ENCODE results near the gene KRTAP27-1. TPM values are rescaled to one million over a fixed set of nuclear protein-coding genes. Genes with fewer than 3 reads are reported as not detected.

KRTAP27-1 gene
- total RNA-seq, 6 donors from 2014 or later = not detected

DNA sequence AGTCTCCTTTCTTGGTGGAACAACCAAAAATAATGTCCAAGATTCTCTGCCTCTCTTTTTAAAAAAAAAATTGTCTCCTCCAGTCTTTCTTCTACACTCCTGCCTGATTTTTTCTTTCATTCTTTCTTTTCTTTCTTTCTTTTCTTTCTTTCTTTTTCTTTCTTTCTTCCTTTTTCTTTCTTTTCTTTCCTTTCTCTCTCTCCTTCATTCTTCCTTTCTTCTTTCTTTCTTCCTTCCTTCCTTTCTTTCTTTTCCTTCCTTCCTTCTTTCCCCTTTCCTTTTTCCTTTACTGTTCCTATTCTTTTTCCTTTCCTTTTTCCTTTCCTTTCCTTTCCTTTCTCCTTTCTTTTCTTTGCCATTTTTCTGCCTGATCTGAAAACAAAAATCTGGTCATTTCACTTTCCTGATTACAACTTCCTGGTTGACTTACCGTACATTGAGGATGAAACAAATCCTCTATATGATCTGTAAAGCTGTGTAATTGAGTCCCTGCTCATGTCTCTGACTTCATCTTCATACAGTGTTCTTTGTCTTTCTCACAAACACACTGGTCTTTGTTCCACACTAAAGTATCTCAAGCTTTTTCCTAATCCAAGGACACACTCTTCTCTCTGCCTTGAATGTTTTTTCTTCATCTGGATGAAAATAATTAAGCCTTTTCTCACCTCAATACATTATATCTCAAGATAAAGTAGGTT lies 17.0 kb upstream of the KRTAP27-1 start:
- Histone ChIP-seq H3K4me1 (no peaks in the 10 kb centered on the region), H3K36me3 (no peaks in the 10 kb centered on the region), H3K27me3 (no peaks in the 10 kb centered on the region), H3K4me3 (no peak overlapping the region), H3K9me3 (no peaks in the 10 kb centered on the region), H3K27ac (no peak overlapping the region)
- WGBS, 2 donors = 65 to 74% methylated on average over 1 of the region's 1 CpG
- TF ChIP-seq, protein P1, sequence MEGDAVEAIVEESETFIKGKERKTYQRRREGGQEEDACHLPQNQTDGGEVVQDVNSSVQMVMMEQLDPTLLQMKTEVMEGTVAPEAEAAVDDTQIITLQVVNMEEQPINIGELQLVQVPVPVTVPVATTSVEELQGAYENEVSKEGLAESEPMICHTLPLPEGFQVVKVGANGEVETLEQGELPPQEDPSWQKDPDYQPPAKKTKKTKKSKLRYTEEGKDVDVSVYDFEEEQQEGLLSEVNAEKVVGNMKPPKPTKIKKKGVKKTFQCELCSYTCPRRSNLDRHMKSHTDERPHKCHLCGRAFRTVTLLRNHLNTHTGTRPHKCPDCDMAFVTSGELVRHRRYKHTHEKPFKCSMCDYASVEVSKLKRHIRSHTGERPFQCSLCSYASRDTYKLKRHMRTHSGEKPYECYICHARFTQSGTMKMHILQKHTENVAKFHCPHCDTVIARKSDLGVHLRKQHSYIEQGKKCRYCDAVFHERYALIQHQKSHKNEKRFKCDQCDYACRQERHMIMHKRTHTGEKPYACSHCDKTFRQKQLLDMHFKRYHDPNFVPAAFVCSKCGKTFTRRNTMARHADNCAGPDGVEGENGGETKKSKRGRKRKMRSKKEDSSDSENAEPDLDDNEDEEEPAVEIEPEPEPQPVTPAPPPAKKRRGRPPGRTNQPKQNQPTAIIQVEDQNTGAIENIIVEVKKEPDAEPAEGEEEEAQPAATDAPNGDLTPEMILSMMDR (IDR thresholded peaks at IDR 0.05) = no peak
- TF ChIP-seq POLR2A (IDR thresholded peaks at IDR 0.05) = no peak
- no peak for TF ChIP-seq EP300 (IDR thresholded peaks at IDR 0.05)
- no peak for TF ChIP-seq POLR2AphosphoS5 (IDR thresholded peaks at IDR 0.05)
- DNase-seq (no peak), ATAC-seq (ENCODE audit: low FRiP score in 2 of 2) (no peak)

GRCh38 chr21:30351534-30351933 lies 14.0 kb upstream of the KRTAP27-1 start:
- Histone ChIP-seq H3K27ac (no peak overlapping the region), H3K36me3 (no peaks in the 10 kb centered on the region), H3K4me1 (no peaks in the 10 kb centered on the region), H3K9me3 (no peaks in the 10 kb centered on the region), H3K4me3 (no peak overlapping the region), H3K27me3 (no peaks in the 10 kb centered on the region)
- ATAC-seq (ENCODE audit: low FRiP score in 2 of 2) (no peak), DNase-seq (no peak)
- WGBS, 2 donors = 90 to 93% methylated on average over 1 of the region's 1 CpG
- no peak for TF ChIP-seq EP300 (IDR thresholded peaks at IDR 0.05)
- no peak for TF ChIP-seq POLR2AphosphoS5 (IDR thresholded peaks at IDR 0.05)
- TF ChIP-seq POLR2A (IDR thresholded peaks at IDR 0.05) = no peak
- TF ChIP-seq, protein P1 (IDR thresholded peaks at IDR 0.05) = no peak

GRCh38 chr21:30349572-30349971 lies 12.1 kb upstream of the KRTAP27-1 start:
- no peak overlapping the region for H3K27ac ChIP-seq
- H3K4me1 ChIP-seq = no peaks in the 10 kb centered on the region
- no peak for DNase-seq
- H3K4me3 ChIP-seq = no peak overlapping the region
- TF ChIP-seq EP300 (IDR thresholded peaks at IDR 0.05) (no peak), POLR2A (IDR thresholded peaks at IDR 0.05) (no peak), POLR2AphosphoS5 (IDR thresholded peaks at IDR 0.05) (no peak)
- TF ChIP-seq, protein P1 (IDR thresholded peaks at IDR 0.05) = no peak
- no peaks in the 10 kb centered on the region for H3K36me3 ChIP-seq
- H3K27me3 ChIP-seq = no peaks in the 10 kb centered on the region
- ATAC-seq (ENCODE audit: low FRiP score in 2 of 2) = no peak
- WGBS, 2 donors = 56 to 60% methylated on average over 3 of the region's 3 CpGs
- no peaks in the 10 kb centered on the region for H3K9me3 ChIP-seq

GRCh38 chr21:30348506-30348905 lies 11.0 kb upstream of the KRTAP27-1 start, which contains the start of gene KRTAP23-1:
Gene KRTAP23-1, minus strand, starts transcription at chr21:30348606. Its CDS starts 0 bp downstream, at chr21:30348606.
- Histone ChIP-seq H3K36me3 (no peaks in the 10 kb centered on the region), H3K4me1 (no peaks in the 10 kb centered on the region), H3K9me3 (no peaks in the 10 kb centered on the region), H3K27me3 (no peaks in the 10 kb centered on the region), H3K27ac (no peak within 1 kb of the TSS), H3K4me3 (no peak within 1 kb of the TSS)
- DNase-seq (no peak), ATAC-seq (ENCODE audit: low FRiP score in 2 of 2) (no peak)
- WGBS, 2 donors = 79 to 90% methylated on average over 4 of the region's 4 CpGs
- TF ChIP-seq EP300 (IDR thresholded peaks at IDR 0.05) (no peak), POLR2AphosphoS5 (IDR thresholded peaks at IDR 0.05) (no peak), POLR2A (IDR thresholded peaks at IDR 0.05) (no peak)
- TF ChIP-seq, protein P1 (IDR thresholded peaks at IDR 0.05) = no peak

DNA sequence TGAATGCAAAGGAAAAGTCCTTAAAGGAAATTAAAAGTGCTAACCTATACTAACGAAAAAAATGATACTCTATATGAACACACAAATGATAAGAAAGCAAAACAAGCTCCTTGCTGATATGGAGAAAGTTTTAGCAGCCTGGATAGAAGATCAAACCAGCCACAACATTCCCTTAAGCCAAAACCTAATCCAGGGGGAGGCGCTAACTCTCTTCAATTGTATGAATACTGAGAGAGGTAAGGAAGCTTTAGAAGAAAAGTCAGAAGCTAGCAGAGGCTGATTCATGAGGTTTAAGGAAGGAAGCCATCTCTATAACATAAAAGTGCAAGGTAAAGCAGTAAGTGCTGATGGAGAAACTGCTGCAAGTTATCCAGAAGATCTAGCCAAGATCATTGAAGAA lies 7.5 kb upstream of the KRTAP27-1 start:
- no peak overlapping the region for H3K4me3 ChIP-seq
- no peaks in the 10 kb centered on the region for H3K27me3 ChIP-seq
- no peaks in the 10 kb centered on the region for H3K9me3 ChIP-seq
- no peaks in the 10 kb centered on the region for H3K36me3 ChIP-seq
- 64 to 74% methylated on average over 2 of the region's 2 CpGs for WGBS, 2 donors
- TF ChIP-seq POLR2AphosphoS5 (IDR thresholded peaks at IDR 0.05) (no peak), EP300 (IDR thresholded peaks at IDR 0.05) (no peak), POLR2A (IDR thresholded peaks at IDR 0.05) (no peak)
- TF ChIP-seq, protein P1 (IDR thresholded peaks at IDR 0.05) = no peak
- no peak overlapping the region for H3K27ac ChIP-seq
- no peak for ATAC-seq (ENCODE audit: low FRiP score in 2 of 2)
- DNase-seq = no peak
- H3K4me1 ChIP-seq = no peaks in the 10 kb centered on the region
